ENCODE results near the gene CMTM5.

The CMTM5 gene, protein sequence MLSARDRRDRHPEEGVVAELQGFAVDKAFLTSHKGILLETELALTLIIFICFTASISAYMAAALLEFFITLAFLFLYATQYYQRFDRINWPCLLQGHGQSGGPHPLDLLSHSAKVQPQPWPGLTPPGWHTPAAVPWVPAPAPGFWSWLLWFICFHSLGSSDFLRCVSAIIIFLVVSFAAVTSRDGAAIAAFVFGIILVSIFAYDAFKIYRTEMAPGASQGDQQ

DNA sequence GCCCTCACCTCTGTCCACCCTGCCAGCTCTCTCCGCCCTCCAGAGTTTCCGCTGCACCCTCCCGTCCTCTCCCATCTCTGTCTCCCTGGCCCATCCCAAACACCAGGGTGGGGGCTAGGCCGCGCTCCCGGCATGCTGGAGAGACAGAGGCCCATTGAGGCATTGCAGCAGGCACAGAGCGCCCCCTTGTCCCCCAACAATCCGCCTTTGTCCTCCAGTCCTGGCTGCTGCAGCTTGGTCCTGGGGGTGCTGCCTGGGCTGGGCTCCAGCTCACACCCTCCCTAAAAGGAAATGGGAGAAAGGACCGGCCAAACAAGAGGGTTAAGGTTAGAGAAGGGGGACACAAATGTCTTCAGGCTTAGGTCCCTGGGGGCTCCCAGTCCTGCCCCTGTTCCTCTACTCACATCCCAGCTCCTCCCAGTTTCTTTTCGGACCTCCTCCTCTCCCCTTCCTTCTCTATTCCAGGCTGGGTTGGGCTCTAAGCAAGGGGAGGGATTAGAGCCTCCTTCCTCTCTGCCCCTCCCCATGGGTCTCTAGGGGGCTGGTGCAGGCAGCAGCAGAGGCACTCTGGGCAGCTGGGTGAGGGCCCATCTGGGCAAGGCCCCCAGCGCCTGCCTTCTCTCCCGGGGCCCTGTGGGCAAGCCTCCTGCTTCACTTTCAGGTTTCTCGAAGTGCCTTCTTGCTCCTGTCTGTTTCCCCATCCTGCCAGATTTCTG is at the start of gene CMTM5:
TSS of gene CMTM5 (plus strand) at position 565 of the 716 bp plus-strand sequence. CDS start 206 bp downstream, outside the sequence.
- no peak for DNase-seq

GRCh38 chr14:23327947-23328744 is 48.7 kb upstream of the CMTM5 start:
- DNase-seq = peak; percentile 56

DNA sequence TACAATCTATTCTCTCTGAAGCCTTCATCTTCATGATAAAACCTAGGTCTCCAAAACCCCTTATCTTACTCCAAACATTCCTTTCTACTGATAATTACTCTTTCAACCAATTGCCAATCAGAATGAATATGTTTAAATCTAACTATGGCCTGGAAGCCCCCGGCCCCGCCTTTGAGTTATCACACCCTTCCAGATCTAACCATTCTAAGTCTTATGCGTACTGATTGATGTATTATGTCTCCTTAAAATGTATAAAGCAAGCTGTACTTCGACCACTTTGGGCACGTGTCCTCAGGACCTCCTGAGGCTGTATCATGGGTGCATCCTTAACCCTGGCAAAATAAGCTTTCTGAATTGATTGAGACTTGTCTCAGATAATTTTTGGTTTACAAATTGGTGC is 41.2 kb upstream of the CMTM5 start:
- no peak for DNase-seq

DNA sequence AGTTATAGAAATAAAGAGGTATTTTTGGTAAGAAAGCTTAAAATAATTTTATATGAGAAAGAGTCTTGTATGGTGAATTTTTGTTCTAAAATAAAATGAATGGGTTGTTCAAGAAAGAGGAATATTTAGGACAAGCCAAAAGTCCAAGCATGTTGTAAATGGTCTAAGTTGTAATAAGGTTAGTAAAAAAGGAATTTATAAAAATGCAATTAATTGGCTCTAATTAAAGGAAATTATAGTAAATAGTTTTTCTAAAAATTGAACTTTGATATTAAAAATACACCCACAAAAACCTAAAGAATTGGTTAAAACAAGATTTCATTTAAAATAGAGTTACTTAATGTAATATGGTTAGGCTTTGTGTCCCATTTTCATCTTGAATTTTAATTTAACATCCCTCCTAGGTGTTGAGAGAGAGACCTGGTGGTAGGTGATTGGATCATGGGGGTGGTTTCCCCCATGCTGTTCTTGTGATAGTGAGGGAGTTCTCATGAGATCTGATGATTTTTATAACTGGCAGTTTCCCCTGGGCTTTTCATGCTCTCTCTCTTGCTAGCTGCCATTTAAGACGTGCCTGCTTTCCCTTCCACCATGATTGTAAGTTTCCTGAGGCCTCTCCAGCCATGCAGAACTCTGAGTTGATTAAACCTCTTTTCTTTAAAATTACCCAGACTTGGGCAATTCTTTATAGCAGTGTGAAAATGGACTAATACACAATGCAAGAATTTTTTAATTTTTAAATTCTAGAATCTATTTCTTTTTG is 37.2 kb upstream of the CMTM5 start:
- DNase-seq = no peak

DNA sequence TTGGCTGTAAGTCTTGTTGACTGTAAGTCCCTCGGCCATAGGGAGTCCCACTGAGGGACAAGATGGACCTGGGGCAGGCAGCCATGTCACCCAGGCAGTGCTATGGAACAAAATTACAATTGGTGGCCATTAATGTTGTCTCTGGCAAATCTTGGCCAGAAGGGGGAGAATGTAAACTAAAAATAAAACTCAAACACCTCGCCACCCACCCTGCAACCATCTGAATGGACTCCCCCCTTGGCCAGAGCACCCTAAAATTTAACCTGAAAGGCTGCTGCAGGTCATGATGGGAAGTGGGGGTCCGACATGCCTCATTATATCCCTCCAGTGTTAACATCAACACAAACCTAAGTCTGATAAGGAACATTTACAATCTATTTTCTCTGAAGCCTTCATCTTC is 32.4 kb upstream of the CMTM5 start:
- no peak for DNase-seq

DNA sequence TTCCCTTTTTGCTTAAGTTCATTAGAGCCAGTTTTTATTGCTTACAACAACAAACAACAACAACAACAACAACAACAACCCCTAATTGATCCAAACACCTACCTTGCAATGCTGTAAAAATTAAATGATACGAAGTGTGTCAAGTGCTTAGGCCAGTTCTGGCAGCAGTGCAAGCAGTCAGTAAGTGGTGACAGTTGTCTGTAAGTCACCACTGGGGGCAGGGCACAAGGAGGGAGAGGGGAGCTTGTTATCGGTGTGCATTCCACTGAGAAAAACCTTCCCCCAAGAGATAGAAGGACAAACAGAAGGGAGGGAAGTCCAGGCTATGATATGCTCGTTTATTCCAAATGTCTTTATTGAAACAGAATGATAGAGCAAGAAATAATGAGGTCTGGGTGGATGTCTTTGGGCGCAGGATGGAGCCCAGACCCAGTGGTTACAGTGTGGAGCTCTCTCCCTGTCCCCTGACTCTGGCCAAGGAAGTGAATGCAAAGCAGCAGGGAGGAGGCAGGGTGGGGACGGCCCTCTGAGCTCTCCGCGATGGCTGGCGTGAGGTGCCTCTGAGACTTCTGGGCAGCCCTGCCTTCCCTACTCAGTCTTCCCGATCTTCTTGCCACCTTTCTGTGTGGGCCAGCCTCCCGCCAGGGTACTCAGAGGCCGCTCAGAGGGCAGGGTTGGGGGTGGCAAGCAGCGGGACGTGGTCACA is 30.7 kb upstream of the CMTM5 start:
- DNase-seq = no peak

GRCh38 chr14:23346693-23347405 is 30.0 kb upstream of the CMTM5 start:
- no peak for DNase-seq

DNA sequence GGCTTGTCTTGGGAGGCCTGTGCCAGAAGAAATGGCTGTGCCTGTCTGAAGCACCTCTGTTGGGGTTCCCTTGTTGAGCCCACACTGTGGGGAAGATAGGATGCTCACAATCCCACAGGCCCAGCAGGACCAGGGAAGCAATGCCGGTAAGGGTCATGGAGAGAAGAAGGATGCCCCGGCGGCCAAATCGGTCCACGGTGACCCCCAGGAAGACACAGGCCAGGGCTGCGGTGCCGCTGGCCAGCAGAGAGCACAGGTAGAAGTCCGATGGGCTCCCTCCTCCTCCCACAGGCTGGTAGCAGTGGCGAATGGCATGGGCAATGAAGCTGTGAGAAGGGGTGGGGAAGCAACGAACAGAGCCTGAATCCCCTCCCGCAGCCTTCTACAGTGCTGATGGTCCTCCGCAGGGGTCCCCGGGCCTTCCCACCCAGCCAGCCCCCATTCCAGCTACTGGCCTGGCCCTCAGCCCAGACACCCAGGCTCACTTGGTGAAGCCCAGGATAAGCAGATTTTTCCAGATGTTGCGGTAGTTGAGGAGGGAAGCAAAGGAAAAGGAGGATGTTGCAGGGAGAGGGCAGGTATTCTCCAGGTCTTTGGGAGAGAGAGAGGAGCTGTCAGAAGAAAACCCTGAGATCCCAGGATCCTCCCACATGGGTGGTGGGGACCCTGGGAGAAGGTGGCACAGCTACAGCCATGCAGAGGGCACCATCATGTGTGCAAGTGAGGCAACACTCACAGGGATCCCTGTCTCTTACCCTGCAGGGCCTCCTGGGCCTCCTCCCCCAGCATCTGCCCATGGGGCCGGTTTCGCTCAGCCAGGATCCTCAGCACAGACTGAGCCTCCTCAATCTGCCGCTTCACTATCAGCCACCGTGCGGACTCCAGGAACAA is 29.2 kb upstream of the CMTM5 start:
- DNase-seq = no peak

GRCh38 chr14:23348297-23348655 is 28.6 kb upstream of the CMTM5 start:
- no peak for DNase-seq

GRCh38 chr14:23349156-23349845 is 27.5 kb upstream of the CMTM5 start:
- no peak for DNase-seq

DNA sequence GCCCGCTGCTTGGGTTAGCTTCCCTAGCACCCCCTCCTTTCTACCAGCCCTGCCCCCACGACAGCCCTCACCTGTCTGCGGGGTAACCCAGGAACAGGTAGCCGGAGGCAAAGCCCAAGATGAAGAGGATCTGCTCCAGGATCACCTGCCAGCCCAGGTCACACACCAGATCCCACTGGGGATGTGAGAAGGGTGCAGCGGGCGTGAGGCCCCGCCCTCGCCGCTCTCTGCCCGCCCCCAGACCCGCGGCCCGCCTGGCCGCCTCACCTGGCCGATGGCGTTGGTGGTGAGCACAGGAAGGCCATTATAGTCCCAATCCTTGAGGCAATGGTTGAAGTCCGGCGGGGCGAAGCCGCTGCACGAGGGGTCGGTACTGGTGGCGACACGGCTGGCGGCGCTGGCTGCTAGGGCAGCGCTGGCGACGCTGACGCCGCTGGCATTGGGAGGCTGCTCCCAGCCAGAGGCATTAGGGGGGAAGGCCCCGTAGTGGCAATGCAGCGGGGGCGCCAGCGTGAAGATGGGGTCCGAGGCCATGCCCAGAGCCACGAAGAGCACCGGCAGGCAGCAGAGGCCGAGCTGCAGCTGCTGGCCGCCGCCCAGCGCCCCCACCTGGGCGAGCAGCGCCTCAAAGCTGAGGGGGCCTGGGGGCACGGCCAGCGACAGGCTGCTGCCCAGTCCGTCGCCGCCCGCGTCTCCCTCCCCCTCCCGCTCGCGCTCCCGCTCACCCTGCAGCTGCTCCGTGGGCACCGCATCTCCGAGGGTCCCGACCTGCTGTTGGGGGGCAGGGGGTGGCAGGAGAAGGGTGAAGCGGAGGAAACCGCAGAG is 25.0 kb upstream of the CMTM5 start:
- no peak for DNase-seq

DNA sequence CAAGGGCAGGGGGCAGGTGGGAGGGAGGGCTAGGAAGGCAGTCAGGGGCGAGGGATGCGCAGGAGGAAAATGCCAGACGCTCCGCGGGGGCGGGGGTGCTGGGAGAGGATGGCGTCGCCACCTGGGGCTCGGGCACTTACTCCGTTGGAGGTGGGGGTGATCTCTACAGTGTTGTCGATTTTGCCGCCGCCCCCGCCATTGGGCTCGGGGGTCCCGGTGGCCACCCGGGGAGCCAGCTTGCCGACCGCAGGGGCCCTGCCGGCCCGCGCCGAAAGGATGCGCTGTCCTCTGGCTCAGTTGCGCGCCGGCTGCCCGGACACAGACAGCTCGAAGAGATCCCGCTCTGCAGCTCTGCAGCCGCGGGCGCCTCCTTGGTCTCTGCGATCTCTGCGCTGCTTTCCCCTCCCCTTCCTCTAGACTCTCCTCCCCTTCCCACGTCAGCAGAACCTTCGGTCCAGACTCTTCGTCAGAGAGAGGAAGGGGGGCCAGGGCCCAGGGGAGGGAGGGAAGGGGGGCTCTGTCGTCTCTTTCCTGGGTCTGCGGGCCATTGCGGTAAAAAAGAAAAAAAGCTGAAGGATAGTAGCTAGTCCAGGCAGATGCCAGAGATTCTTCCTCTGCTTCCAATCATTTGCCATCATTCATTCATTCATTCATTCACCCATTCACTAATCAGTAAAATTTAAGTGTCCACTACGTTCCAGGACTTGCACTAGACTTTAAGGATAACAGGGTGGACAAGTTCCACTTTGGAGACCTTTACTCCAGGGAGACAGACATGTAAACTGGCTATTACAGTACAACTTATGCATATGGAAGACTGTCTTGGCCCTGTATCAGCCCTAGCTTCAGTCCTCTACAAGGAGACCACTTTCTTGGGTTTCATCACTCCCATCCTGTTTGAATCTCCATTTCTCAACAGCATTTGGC is 24.1 kb upstream of the CMTM5 start, which contains the start of gene SLC22A17:
TSS of gene SLC22A17 (minus strand) at position 382 of the 927 bp plus-strand sequence.
- peak; percentile 45 for DNase-seq

GRCh38 chr14:23353433-23353780 is 23.4 kb upstream of the CMTM5 start:
- DNase-seq = no peak

GRCh38 chr14:23354990-23355389 is 21.9 kb upstream of the CMTM5 start:
- DNase-seq = no peak

GRCh38 chr14:23355871-23356435 is 20.9 kb upstream of the CMTM5 start:
- no peak for DNase-seq

DNA sequence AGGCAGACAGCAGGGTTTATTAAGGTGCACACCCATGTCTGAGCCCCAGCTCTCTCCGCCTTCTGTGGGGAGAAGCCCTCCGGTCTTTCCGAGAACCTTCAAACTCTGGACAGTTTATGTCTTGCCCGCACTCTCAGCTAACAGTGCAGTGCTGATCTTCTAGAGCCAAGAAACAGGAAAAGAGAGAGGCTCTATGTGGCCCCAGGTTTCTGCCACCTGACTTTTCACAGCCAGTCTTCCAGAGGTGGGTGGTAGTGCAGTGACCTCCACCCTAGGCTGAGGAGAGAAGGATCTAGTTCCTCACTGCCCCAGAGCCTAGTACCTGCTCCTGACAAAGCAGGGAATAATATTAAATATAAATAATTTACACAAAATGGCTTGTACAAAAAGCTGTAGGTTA is 20.2 kb upstream of the CMTM5 start:
- no peak for DNase-seq

GRCh38 chr14:23357261-23357660 is 19.6 kb upstream of the CMTM5 start:
- no peak for DNase-seq

- DNase-seq = no peak
These were observed 18.8 kb upstream of the CMTM5 start for GRCh38 chr14:23358042-23358441.

Data from DMS 273 treated with DMSO at 0.1 percent for 48 hours (cell line).